CD1c-positive myeloid dendritic cell (primary cell): ENCODE results near the gene GRN.
A peak's percentile ranks its signal among the peaks of the same experiment; 100 is the strongest.

Experiments used
- DNase-seq: peaks from one replicate; pipeline ENCODE4 v3.0.0-alpha.2; 2016; ENCODE audit errors: extremely low spot score

GRN gene

GRCh38 chr17:44344939-44345453 lies at the start of gene GRN:
Gene GRN (plus strand): TSS chr17:44345302. CDS start chr17:44349165, 3,863 bp downstream.
- peak; percentile 92 for DNase-seq

DNA sequence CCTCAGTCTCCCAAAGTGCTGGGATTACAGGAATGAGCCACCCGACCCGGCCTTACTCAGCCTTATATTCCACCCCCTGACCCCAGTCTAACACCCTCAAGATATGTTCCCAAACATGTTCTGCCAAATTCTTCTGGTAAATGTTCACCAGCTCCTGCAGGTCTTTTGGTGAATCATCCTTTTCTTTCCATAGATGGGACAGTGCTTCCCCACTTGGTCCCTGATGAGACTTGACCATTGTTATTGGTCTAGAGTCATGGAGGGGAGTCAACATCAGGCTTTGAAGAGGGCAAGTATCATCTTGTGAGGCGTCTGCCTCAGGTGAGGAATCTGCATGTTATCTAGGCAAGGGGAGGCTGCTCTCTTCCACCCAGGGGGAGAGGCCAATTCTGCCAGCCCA lies 47.1 kb upstream of the GRN start:
- no peak for DNase-seq

- no peak for DNase-seq
These were observed 40.5 kb upstream of the GRN start for GRCh38 chr17:44304651-44305050.

GRCh38 chr17:44307387-44308186 lies 37.5 kb upstream of the GRN start:
- no peak for DNase-seq

DNA sequence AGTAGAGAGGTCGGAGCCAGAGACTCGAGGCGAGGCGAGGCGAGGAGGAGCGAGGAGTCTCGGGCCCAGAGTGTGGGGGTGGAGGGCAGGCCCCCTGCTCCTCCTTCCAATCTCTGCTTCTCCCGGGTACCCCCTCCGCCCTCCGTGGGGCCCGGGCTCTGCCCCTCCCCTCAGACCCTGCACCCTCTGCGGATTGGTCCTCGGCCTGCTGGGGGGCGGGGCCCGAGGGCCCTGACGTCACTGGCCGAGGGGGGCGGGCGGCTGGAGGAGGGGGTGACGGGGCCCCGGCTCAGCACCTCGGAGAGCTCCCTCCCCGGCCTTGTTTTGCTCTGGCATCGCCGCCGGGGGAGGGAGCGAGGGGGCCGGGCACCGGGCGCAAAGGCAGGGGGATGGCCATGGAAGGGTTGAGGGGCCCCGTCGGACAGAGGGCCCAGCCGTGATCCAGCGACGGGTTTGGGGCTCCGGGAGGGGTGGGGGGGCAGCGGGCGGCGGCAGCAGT lies 36.7 kb upstream of the GRN start, which contains the start of gene RUNDC3A:
Gene RUNDC3A, plus strand, starts transcription at position 282 of the 499 bp plus-strand sequence. CDS start 232 bp downstream, outside the sequence.
- DNase-seq = peak; percentile 75

GRCh38 chr17:44308865-44309264 lies 36.2 kb upstream of the GRN start:
- no peak for DNase-seq

DNA sequence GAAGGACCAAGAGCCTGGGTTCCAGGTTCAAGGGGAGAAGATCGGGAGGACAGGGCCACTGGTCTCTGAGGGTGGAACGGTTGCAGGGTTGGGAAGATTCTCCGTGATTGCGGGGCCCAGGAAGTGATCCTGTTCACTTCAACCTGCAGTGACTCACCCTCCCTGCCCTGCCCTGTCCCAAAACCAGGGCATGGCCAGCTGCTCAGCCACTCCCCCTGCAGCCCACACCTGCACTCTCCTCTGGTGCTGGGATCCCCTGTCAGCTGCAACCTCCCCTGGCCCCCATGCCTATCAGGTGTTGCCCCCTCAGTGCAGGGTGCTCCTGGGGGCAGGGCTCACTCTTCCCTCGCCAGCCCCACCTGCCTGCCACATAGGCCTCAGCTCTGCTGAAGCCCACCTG lies 35.6 kb upstream of the GRN start:
- no peak for DNase-seq

GRCh38 chr17:44310188-44310587 lies 34.9 kb upstream of the GRN start:
- DNase-seq = no peak

DNA sequence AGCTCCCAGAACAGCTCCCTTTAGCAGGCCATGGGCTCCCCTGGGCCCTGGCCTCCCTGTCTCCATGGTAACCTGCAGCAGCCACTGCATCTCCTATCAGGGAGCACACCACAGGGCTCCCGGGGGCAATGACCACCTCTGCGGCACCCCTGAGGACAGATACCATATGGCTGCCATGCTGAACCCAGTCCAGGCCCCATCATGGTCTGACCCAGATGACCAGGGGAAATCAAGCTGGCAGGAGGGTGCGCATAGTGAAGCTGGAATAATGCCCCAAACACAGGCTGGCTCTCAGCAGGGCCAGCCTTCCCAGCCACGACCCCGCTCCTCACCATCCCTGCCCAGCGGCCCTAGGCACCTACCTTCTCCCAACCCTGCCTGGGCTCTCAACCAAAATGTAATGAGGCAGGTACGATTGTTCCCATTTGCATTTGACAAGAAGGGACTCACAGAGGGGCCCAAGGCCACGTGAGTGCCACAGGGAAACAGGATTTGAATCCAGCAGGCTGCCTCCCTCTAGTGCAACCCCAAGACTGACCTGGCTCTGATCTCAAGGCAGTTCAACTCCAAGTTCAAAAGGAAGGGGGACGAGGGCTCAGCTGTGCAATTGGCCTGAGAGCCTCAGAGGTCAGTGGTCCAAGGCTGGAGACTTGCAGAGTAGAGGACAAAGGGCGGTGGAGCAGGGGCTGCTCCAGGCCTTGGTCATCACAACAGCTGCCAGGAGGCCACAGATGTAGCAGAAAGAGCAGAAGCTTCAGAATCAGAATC lies 34.3 kb upstream of the GRN start:
- no peak for DNase-seq

- no peak for DNase-seq
These were observed 33.4 kb upstream of the GRN start for GRCh38 chr17:44311562-44312181.

GRCh38 chr17:44312396-44313104 lies 32.6 kb upstream of the GRN start:
- DNase-seq = no peak

DNA sequence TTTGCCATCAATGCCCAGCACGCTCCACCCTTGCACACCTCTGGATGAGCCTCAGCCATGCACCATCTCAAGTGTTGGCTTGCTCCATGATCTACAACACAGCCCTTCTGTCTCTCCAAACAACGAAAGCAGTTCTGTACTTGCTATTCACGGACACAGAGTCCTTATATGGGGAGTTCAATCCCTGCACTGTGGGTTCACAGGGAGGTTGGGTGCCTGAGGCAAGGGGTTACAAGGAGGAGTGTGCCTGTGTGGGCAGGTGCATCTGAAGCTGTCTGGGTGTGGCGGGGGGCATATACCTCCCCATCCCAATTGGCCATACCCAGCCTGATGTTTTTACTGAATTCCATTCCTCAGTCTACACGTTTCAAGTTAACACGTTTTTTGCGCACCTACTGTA lies 31.1 kb upstream of the GRN start:
- DNase-seq = no peak

DNA sequence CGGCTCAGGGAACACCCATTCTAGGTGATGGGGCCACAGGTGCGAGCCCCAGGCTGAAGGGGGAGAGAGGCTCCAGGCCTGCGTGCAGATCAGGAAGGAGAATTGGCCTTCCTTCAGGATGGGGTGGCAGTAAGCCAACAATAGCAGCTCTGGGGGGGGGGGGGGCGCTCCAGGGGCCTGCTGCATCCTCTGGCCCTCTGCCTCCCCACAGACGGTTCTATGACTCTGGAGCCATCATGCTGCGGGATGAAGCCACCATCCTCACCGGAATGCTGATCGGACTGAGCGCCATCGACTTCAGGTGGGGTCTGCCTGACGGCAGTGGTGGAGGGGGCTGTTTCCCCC lies 30.6 kb upstream of the GRN start:
- DNase-seq = no peak

GRCh38 chr17:44314869-44315661 lies 30.0 kb upstream of the GRN start:
- peak; percentile 44 for DNase-seq

DNA sequence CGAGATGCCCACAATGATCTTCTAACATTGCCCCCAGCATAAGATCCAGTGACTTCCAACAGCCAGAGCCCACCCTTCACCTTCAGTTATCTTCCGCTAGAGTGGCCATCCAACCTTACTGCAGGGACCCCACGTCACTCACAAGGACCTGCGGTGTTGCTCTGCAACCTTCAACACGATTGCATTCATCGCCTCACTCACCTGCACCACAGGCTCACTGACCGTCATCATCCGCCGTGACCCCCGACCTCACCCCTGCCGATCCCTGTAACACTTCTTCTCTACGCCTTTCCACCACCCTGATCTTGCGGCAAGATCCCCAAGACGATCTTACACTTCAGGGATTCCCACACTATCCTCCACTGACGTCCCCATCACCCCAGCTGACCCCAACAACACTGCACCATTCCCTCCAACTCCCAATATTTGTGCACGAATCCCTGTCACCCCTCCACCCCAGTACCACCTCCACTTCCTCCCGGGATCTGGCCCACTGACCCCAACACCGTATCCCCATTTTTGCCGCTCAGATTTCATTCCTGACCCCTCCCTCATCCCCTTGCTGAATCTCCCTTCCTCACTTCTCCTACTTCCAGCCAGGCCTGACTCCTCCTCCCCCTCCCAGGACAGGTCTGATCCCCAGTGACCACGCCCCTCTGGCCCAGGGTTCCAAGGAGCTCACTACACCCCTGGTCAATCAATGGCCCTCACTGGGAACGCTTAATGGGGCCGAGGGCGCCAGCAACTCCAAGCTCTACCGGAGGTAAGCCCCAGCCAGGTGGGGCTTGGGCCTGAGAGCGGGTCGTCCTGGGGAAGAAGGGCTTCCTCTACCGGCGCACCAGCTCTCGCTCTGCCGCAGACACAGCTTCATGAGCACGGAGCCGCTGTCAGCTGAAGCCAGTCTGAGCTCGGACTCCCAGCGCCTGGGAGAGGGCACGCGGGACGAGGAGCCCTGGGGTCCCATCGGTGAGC lies 29.1 kb upstream of the GRN start:
- DNase-seq = no peak

DNA sequence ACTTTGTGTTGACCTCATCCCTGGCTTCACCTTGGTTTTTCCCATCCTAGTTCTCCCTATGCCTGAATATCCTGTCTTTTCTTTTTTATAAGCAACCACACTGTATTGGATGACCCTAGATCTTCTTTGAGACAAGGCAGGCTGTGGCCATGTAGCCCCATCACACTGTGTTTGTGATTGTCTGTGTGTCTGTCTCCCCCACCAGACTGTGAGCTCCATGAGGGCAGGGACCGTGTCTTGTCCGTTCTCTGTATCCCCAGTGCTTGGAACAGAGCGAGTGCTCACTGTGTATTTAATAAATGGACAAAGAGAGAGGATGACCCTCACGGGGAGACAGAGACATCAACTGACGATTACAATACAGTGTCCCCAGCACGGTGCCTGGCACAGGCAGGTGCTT lies 27.6 kb upstream of the GRN start:
- DNase-seq = no peak

DNA sequence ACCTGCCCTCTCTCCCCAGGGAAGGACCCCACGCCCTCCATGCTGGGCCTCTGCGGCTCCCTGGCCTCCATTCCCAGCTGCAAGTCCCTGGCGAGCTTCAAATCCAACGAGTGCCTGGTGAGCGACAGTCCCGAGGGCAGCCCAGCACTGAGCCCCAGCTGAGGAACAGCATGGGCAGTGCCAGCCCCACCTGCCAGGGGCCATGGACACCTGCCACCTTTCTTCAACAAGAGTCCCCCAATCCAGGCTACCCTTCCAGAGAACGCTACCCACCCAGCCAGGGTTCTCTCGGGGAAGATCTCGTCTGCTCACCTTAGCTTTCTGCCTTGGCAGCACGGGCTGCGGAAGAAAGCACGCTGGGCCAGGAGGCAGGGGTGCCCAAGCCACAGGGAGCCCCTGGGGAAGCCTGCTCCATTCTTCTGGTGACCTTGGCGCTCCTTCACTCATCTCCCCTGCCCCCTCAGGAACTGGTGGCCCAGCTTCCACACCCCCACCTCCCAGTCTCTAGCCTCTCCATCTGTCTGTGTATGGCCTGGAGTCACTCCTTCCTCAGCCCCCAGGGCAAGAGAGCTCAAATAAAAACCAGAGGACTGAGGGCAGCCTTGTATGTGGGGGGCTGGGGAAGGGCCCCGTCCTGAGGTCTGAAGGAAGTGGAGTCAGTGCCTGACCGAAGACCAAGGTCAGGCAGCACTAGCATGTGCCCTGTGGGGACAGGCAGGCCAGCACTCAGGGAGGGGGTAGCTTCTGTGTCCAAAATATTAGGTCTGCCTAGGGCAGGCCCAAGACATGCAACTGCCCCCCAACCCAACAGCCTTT lies 26.8 kb upstream of the GRN start:
- no peak for DNase-seq

GRCh38 chr17:44320066-44320465 lies 25.0 kb upstream of the GRN start:
- no peak for DNase-seq
